Ishikawa (cell line): ENCODE measurements around the gene UTS2B.

Experiments used
- CEBPB ChIP-seq: IDR thresholded peaks from 2 replicates; pipeline ENCODE4 v1.6.1; 2012
- CREB1 ChIP-seq: IDR thresholded peaks from 2 replicates; pipeline ENCODE4 v1.6.1; 2012; ENCODE audit warnings: low read depth
- EGR1 ChIP-seq: IDR thresholded peaks from 2 replicates; pipeline ENCODE4 v1.6.1; 2012
- EP300 ChIP-seq: IDR thresholded peaks from 2 replicates; pipeline ENCODE4 v1.6.1; 2012; ENCODE audit warnings: borderline replicate concordance
- FOXM1 ChIP-seq: IDR thresholded peaks from 2 replicates; pipeline ENCODE4 v1.6.1; 2012; ENCODE audit warnings: low read depth, borderline replicate concordance
- NFIC ChIP-seq: IDR thresholded peaks from 2 replicates; pipeline ENCODE4 v1.6.1; 2012
- RAD21 ChIP-seq: IDR thresholded peaks from 2 replicates; pipeline ENCODE4 v1.6.1; 2012; ENCODE audit warnings: low read depth
- TAF1 ChIP-seq: IDR thresholded peaks from 2 replicates; pipeline ENCODE4 v1.6.1; 2012; ENCODE audit warnings: low read depth, mild to moderate bottlenecking
- TCF12 ChIP-seq: IDR thresholded peaks from 2 replicates; pipeline ENCODE4 v1.6.1; 2012; ENCODE audit warnings: low read depth
- TEAD4 ChIP-seq: IDR thresholded peaks from 2 replicates; pipeline ENCODE4 v1.6.1; 2012
- YY1 ChIP-seq: IDR thresholded peaks from 2 replicates; pipeline ENCODE4 v1.6.1; 2012; ENCODE audit warnings: low read depth
- ZBTB7A ChIP-seq: IDR thresholded peaks from 2 replicates; pipeline ENCODE4 v1.6.1; 2012; ENCODE audit warnings: low read depth
- TF ChIP-seq, protein P1 (sequence below): IDR thresholded peaks from 2 replicates; pipeline ENCODE4 v1.6.1; 2012
- TF ChIP-seq, protein P2 (sequence below): IDR thresholded peaks from 2 replicates; pipeline ENCODE4 v1.6.1; 2012; ENCODE audit warnings: low read depth, mild to moderate bottlenecking
- TF ChIP-seq, protein P3 (sequence below): IDR thresholded peaks from 2 replicates; pipeline ENCODE4 v1.6.1; 2012

The UTS2B gene

DNA sequence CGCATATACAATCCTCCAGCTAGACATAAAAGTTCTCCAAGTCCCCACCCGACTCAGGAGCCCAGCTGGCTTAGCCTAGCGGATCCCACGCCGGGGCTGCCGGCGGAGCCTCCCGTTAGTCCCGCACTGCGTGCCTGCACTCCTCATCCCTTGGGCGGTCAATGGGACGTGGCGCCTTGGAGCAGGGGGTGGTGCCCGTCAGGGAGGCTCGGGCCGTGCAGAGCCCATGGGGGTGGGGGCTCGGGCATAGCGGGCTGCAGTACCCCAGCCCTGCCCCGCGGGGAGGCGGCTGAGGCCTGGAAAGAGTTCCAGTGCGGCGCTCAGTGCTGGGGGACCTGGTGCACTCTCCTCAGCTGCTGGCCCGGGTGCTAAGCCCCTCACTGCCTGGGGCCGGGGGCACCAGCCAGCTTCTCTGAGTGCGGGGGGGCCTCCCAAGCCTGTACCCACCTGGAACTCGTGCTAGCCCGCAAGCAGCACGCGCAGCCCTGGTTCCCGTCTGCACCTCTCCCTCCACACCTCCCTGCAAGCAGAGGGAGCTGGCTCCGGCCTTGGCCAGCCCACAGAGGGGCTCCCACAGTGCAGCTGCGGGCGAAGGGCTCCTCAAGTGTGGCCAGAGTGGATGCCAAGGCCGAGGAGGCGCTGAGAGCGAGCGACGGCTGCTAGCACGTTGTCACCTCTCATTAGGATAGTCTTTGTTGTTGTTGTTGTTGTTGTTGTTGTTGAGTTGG lies 13.3 kb downstream of the UTS2B start:
- no peak for TF ChIP-seq EP300
- TF ChIP-seq YY1, result no peak
- no peak for TF ChIP-seq TCF12
- TF ChIP-seq CEBPB, result no peak
- TF ChIP-seq FOXM1, result no peak
- no peak for TF ChIP-seq ZBTB7A
- TF ChIP-seq, protein P1, sequence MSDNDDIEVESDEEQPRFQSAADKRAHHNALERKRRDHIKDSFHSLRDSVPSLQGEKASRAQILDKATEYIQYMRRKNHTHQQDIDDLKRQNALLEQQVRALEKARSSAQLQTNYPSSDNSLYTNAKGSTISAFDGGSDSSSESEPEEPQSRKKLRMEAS, result no peak
- TF ChIP-seq, protein P2, sequence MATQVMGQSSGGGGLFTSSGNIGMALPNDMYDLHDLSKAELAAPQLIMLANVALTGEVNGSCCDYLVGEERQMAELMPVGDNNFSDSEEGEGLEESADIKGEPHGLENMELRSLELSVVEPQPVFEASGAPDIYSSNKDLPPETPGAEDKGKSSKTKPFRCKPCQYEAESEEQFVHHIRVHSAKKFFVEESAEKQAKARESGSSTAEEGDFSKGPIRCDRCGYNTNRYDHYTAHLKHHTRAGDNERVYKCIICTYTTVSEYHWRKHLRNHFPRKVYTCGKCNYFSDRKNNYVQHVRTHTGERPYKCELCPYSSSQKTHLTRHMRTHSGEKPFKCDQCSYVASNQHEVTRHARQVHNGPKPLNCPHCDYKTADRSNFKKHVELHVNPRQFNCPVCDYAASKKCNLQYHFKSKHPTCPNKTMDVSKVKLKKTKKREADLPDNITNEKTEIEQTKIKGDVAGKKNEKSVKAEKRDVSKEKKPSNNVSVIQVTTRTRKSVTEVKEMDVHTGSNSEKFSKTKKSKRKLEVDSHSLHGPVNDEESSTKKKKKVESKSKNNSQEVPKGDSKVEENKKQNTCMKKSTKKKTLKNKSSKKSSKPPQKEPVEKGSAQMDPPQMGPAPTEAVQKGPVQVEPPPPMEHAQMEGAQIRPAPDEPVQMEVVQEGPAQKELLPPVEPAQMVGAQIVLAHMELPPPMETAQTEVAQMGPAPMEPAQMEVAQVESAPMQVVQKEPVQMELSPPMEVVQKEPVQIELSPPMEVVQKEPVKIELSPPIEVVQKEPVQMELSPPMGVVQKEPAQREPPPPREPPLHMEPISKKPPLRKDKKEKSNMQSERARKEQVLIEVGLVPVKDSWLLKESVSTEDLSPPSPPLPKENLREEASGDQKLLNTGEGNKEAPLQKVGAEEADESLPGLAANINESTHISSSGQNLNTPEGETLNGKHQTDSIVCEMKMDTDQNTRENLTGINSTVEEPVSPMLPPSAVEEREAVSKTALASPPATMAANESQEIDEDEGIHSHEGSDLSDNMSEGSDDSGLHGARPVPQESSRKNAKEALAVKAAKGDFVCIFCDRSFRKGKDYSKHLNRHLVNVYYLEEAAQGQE, result no peak
- no peak for TF ChIP-seq CREB1
- no peak for TF ChIP-seq NFIC
- TF ChIP-seq, protein P3, sequence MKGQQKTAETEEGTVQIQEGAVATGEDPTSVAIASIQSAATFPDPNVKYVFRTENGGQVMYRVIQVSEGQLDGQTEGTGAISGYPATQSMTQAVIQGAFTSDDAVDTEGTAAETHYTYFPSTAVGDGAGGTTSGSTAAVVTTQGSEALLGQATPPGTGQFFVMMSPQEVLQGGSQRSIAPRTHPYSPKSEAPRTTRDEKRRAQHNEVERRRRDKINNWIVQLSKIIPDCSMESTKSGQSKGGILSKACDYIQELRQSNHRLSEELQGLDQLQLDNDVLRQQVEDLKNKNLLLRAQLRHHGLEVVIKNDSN, result no peak
- no peak for TF ChIP-seq TEAD4
- TF ChIP-seq TAF1, result no peak
- no peak for TF ChIP-seq EGR1
- no peak for TF ChIP-seq RAD21

DNA sequence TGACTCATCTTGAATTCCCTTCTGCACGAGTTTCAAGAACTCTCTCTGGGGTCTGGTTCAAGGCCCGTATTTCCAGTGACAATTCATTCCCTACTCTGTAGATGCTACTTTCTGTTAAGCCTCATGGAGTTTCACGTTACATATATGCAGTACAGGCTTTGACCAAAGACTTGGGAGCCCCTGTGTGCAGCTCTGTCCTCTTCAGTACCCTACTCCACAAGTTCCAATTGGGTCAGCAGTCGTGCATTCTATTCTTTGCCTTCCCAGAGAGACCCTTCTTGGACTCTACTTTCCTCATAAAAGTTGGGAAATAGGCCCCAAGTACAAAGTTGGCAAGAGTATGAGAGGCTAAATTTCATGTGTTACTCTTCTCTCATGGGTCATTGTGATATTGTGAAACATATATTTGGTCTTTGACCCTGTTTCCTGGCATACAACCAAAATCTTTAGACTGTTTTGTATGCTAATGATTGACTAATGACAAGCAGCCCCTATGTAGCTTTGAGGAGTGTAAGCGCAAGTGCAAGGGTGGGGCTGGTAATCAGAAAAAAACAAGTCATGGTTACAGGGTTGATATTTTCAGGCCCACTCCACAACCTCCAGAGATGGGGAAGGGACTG lies 16.1 kb downstream of the UTS2B start:
- TF ChIP-seq EGR1 (no peak), TAF1 (no peak), YY1 (no peak), NFIC (no peak), TEAD4 (no peak), CEBPB (no peak), FOXM1 (no peak), ZBTB7A (no peak), CREB1 (no peak), RAD21 (no peak), TCF12 (no peak), EP300 (no peak)
- TF ChIP-seq, protein P3, result no peak
- TF ChIP-seq, protein P2, result no peak
- TF ChIP-seq, protein P1, result no peak

DNA sequence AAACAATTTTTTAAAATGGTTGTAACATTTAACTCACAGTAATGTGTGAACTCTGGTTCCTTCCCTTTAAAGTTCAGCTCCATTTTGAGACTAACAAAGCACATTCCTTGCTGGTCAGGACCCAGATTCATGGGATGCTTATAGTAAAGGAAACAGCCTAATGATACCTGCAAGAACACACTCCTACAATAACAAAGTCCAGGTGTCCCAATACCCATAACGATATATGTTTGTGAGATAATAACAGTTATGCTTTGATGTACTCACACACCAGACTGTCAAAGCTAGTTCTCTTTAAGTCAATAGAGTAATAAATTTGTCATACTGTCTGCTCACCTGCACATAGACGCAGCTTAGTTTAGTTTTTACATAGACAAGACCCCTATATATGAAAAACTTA lies 17.0 kb downstream of the UTS2B start:
- no peak for TF ChIP-seq YY1
- no peak for TF ChIP-seq CREB1
- TF ChIP-seq EGR1, result no peak
- no peak for TF ChIP-seq CEBPB
- TF ChIP-seq, protein P2, result no peak
- TF ChIP-seq TCF12, result no peak
- TF ChIP-seq, protein P1, result no peak
- TF ChIP-seq ZBTB7A, result no peak
- no peak for TF ChIP-seq TEAD4
- TF ChIP-seq, protein P3, result no peak
- TF ChIP-seq EP300, result no peak
- TF ChIP-seq RAD21, result no peak
- TF ChIP-seq TAF1, result no peak
- no peak for TF ChIP-seq NFIC
- TF ChIP-seq FOXM1, result no peak
